CD14-positive monocyte (primary cell): ENCODE results near the gene CDCA7. TPM values are rescaled to one million over a fixed set of nuclear protein-coding genes. Genes with fewer than 3 reads are reported as not detected.

ENCODE experiments used
- DNase-seq, 3 donors: peaks; one replicate each; pipeline ENCODE4 v3.0.0-alpha.2; 2011 to 2022
- H2AFZ ChIP-seq: 2 replicates; pipeline ENCODE4 v1.6.0; 2012; ENCODE audit warnings: mild to moderate bottlenecking, low read depth, low read length, inconsistent platforms; ENCODE audit not compliant: insufficient read depth, poor library complexity, severe bottlenecking
- H3K27ac ChIP-seq, 2 donors: 1 replicate in 1 of 2; 2 replicates in 1 of 2; pipeline ENCODE4 v1.5.1; 2012 to 2013; ENCODE audit warnings: low read length in 2 of 2, control low read depth in 1 of 2, inconsistent platforms in 1 of 2, low read depth in 1 of 2, mild to moderate bottlenecking in 1 of 2
- H3K27me3 ChIP-seq, 2 donors: one replicate each; pipeline versions ENCODE4 v1.6.0 to v1.6.1; 2011 to 2013; ENCODE audit warnings: low read length in 2 of 2; ENCODE audit not compliant: control insufficient read depth in 2 of 2, insufficient read depth in 2 of 2
- H3K36me3 ChIP-seq, 2 donors: replicated peaks in 1 of 2; 1 replicate in 1 of 2; 2 replicates in 1 of 2; pipeline versions ENCODE4 v1.5.1 to v1.6.1; 2012 to 2013; ENCODE audit warnings: low read length in 2 of 2, control low read depth in 1 of 2, inconsistent platforms in 1 of 2, mild to moderate bottlenecking in 1 of 2; ENCODE audit not compliant: insufficient read depth in 2 of 2, control insufficient read depth in 1 of 2
- H3K4me1 ChIP-seq, 2 donors: 1 replicate in 1 of 2; 2 replicates in 1 of 2; pipeline versions ENCODE4 v1.5.1 to v1.6.1; 2012 to 2013; ENCODE audit warnings: low read length in 2 of 2, control low read depth in 1 of 2, inconsistent platforms in 1 of 2, mild to moderate bottlenecking in 1 of 2, moderate library complexity in 1 of 2; ENCODE audit not compliant: insufficient read depth in 2 of 2, control insufficient read depth in 1 of 2
- H3K4me2 ChIP-seq: replicated peaks from 2 replicates; pipeline ENCODE3; 2012; ENCODE audit warnings: low read length, moderate library complexity, mild to moderate bottlenecking; ENCODE audit not compliant: poor library complexity, severe bottlenecking; ENCODE audit errors: extremely low read depth
- H3K4me3 ChIP-seq, 3 experiments: fragments of 200-600 bp in 1 of 3; sonication (generic) in 1 of 3; replicated peaks in 1 of 3; 1 replicate in 2 of 3; 2 replicates in 1 of 3; pipeline ENCODE4 v1.5.1; 2011 to 2013; ENCODE audit warnings: low read length in 3 of 3, mild to moderate bottlenecking in 3 of 3, control low read depth in 2 of 3, low read depth in 2 of 3, inconsistent platforms in 1 of 3, moderate library complexity in 1 of 3
- H3K79me2 ChIP-seq: 2 replicates; pipeline ENCODE4 v1.6.0; 2012; ENCODE audit warnings: mild to moderate bottlenecking, control low read depth, inconsistent platforms, low read length, moderate library complexity; ENCODE audit not compliant: insufficient read depth
- H3K9ac ChIP-seq: 2 replicates; pipeline ENCODE4 v1.6.0; 2017; ENCODE audit warnings: low read length, mild to moderate bottlenecking; ENCODE audit not compliant: insufficient read depth, poor library complexity, severe bottlenecking
- H3K9me3 ChIP-seq, 2 donors: replicated peaks in 1 of 2; 1 replicate in 1 of 2; 2 replicates in 1 of 2; pipeline versions ENCODE4 v1.5.1 to v1.6.1; 2012 to 2013; ENCODE audit warnings: low read length in 2 of 2, control low read depth in 1 of 2; ENCODE audit not compliant: control insufficient read depth in 1 of 2, insufficient read depth in 1 of 2
- H4K20me1 ChIP-seq: 2 replicates; pipeline ENCODE4 v1.6.0; 2012; ENCODE audit warnings: mild to moderate bottlenecking, low read length, control low read depth, moderate library complexity; ENCODE audit not compliant: insufficient read depth
- H3K27ac Mint-ChIP-seq, 7 donors: one replicate each; pipeline ENCODE4 v1.8.0; 2020; ENCODE audit warnings: mild to moderate bottlenecking in 7 of 7, mixed read lengths in 7 of 7, moderate library complexity in 6 of 7, inconsistent platforms in 2 of 7
- H3K27me3 Mint-ChIP-seq, 3 donors: one replicate each; pipeline ENCODE4 v1.8.0; 2021 to 2022; ENCODE audit warnings: low read depth in 3 of 3, mild to moderate bottlenecking in 3 of 3, mixed read lengths in 3 of 3, moderate library complexity in 3 of 3, inconsistent platforms in 1 of 3
- H3K36me3 Mint-ChIP-seq, 2 donors: one replicate each; pipeline ENCODE4 v1.8.0; 2020; ENCODE audit warnings: mixed read lengths in 2 of 2, inconsistent platforms in 1 of 2, mild to moderate bottlenecking in 1 of 2
- H3K4me1 Mint-ChIP-seq: one replicate; pipeline ENCODE4 v1.8.0; 2020; ENCODE audit warnings: mild to moderate bottlenecking, mixed read lengths
- H3K4me3 Mint-ChIP-seq, 2 donors: one replicate each; pipeline ENCODE4 v1.8.0; 2020; ENCODE audit warnings: mild to moderate bottlenecking in 2 of 2, mixed read lengths in 2 of 2, moderate library complexity in 1 of 2
- H3K9me3 Mint-ChIP-seq, 7 donors: one replicate each; pipeline ENCODE4 v1.8.0; 2020 to 2022; ENCODE audit warnings: mixed read lengths in 7 of 7, mild to moderate bottlenecking in 6 of 7, moderate library complexity in 6 of 7, inconsistent platforms in 2 of 7
- WGBS: methylation state at CpG from one replicate; pipeline ENCODE4 v1.1.5; 2013; ENCODE audit warnings: missing lambda C conversion rate; ENCODE audit not compliant: insufficient coverage; 5-methylcytosine and 5-hydroxymethylcytosine counted together
- intact Hi-C, 2 donors: fragments of 100-400 bp; cut with micrococcal nuclease; formaldehyde crosslinking; loops; one replicate each; pipeline versions ENCODE4 v1.15.0 to v1.15.1; 2023
- polyA plus RNA-seq, 3 donors: library from polyadenylated mRNA; depleted of rRNA in 1 of 3; unstranded in 2 of 3; stranded (reverse) in 1 of 3; fragments of 300-500 nt in 2 of 3; fragments of >200 nt in 1 of 3; fragmentation: Illumina TruSeq in 2 of 3; gene quantifications; 1 replicate in 2 of 3; 2 replicates in 1 of 3; pipeline ENCODE4 v1.2.3, GENCODE V29; 2012 to 2021
- TF ChIP-seq, protein P1 (sequence below): fragments of 200-600 bp; IDR thresholded peaks from one replicate; pipeline ENCODE4 v1.8.0; 2022; ENCODE audit warnings: antibody characterized with exemption, mild to moderate bottlenecking

The CDCA7 gene
- polyA plus RNA-seq, 3 donors: 0.54 to 1.7 (median 0.66) TPM

DNA sequence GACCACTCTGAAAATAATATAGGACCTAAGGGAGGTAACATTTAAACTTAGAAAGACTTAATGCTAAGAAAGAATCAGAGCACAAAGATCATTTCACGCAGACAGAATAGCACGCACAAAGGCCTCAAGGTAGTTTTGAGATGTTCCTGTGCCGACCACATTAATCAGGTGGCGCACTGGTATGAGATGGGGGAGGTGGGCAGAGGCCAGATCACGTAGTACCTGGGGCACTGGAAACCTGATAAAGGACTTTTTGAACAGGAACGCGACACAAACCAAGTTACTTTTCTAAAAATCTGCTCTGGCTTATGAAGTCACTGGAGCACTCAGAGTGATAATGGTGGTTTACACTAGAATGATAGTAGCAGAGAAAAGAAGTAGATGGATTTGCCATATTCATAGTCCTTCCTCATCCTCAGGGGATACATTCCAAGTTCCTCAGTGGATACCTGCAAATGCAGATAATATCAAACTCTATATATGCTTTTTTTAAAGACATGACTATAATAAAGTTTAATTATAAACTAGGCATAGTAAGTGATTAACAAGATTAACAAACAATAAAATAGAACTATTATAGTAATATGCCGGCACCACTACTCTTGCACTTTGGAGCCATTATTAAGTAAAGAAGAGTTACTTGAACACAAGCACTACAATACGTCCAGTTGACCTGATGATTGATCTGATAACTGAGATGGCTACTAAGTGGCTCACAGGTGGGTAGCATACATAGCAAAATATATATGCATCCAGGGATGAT, 42.6 kb upstream of the CDCA7 start:
- Mint-ChIP-seq H3K9me3 (peaks cover 3 to 17% (median 10%) of the 10 kb centered on the region in 7 donors), H3K36me3 (no peaks in the 10 kb centered on the region), H3K27me3 (peaks cover 0 to 10% (median 8%) of the 10 kb centered on the region in 3 donors), H3K4me1 (no peaks in the 10 kb centered on the region), H3K27ac (no peak overlapping the region), H3K4me3 (no peak overlapping the region)
- H3K4me2 ChIP-seq: no peak overlapping the region
- no peak overlapping the region for H2AFZ ChIP-seq
- H3K4me1 ChIP-seq: no peaks in the 10 kb centered on the region
- H3K9me3 ChIP-seq: peaks cover 0 to 17% of the 10 kb centered on the region in 2 donors
- H3K79me2 ChIP-seq: no peaks in the 10 kb centered on the region
- H3K27me3 ChIP-seq: no peaks in the 10 kb centered on the region
- no peak overlapping the region for H3K27ac ChIP-seq
- H3K36me3 ChIP-seq: no peaks in the 10 kb centered on the region
- no peak overlapping the region for H3K9ac ChIP-seq
- no peaks in the 10 kb centered on the region for H4K20me1 ChIP-seq
- H3K4me3 ChIP-seq: no peak overlapping the region
- TF ChIP-seq, protein P1, sequence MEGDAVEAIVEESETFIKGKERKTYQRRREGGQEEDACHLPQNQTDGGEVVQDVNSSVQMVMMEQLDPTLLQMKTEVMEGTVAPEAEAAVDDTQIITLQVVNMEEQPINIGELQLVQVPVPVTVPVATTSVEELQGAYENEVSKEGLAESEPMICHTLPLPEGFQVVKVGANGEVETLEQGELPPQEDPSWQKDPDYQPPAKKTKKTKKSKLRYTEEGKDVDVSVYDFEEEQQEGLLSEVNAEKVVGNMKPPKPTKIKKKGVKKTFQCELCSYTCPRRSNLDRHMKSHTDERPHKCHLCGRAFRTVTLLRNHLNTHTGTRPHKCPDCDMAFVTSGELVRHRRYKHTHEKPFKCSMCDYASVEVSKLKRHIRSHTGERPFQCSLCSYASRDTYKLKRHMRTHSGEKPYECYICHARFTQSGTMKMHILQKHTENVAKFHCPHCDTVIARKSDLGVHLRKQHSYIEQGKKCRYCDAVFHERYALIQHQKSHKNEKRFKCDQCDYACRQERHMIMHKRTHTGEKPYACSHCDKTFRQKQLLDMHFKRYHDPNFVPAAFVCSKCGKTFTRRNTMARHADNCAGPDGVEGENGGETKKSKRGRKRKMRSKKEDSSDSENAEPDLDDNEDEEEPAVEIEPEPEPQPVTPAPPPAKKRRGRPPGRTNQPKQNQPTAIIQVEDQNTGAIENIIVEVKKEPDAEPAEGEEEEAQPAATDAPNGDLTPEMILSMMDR: no peak
- no peak for DNase-seq
- intact Hi-C loops: no loop called here
- 100% methylated on average over 4 of the region's 9 CpGs for WGBS

DNA sequence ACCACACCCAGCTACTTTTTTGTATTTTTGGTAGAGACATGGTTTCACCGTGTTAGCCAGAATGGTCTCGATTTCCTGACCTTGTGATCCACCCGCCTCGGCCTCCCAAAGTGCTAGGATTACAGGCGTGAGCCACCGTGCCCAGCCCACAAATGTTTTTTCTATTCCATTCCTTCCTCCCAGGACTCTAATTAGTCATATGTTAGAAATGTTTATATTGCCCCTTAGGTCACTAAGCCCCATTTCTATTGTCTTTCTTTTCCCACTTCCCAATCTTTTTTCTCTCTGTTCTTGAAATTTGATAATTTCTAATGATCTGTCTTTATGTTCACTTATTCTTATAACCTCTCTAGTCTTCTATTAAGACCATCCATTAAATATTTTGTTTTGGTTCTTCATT, 31.3 kb upstream of the CDCA7 start:
- Mint-ChIP-seq H3K4me1 (no peaks in the 10 kb centered on the region), H3K36me3 (no peaks in the 10 kb centered on the region), H3K27me3 (peaks cover 0 to 9% (median 8%) of the 10 kb centered on the region in 3 donors), H3K27ac (no peak overlapping the region), H3K4me3 (no peak overlapping the region), H3K9me3 (peaks cover 10 to 46% (median 35%) of the 10 kb centered on the region in 7 donors)
- DNase-seq: no peak
- Histone ChIP-seq H3K4me1 (no peaks in the 10 kb centered on the region), H3K36me3 (no peaks in the 10 kb centered on the region), H3K79me2 (no peaks in the 10 kb centered on the region), H3K9ac (no peak overlapping the region), H3K4me2 (no peak overlapping the region), H3K27me3 (no peaks in the 10 kb centered on the region), H4K20me1 (no peaks in the 10 kb centered on the region), H2AFZ (no peak overlapping the region), H3K9me3 (peaks cover 4 to 18% of the 10 kb centered on the region in 2 donors), H3K27ac (no peak overlapping the region), H3K4me3 (no peak overlapping the region)
- intact Hi-C loops: no loop called here
- TF ChIP-seq, protein P1: no peak
- no CpG with 5 or more reads among the region's 6 CpGs for WGBS
